Tibial artery (tissue), 4 donors: ENCODE data around the gene SGSM1.

ENCODE experiments used
- DNase-seq, 2 donors: peaks; one replicate each; pipeline ENCODE4 v3.0.0-alpha.2; 2019
- H3K27ac ChIP-seq, 2 donors: fragments of 200-600 bp; sonication (generic) in 1 of 2; 1 replicate in 1 of 2; 2 replicates in 1 of 2; pipeline ENCODE4 v1.5.1; 2018 to 2019; ENCODE audit warnings: mild to moderate bottlenecking in 1 of 2
- H3K27me3 ChIP-seq, 2 donors: fragments of 200-600 bp; sonication (generic) in 1 of 2; one replicate each; pipeline versions ENCODE4 v1.5.1 to v1.6.0; 2016 to 2019
- H3K36me3 ChIP-seq, 3 donors: fragments of 200-600 bp; sonication (generic) in 2 of 3; one replicate each; pipeline ENCODE4 v1.5.1; 2016 to 2019; ENCODE audit warnings: mild to moderate bottlenecking in 2 of 3
- H3K4me1 ChIP-seq, 4 donors: fragments of 200-600 bp; sonication (generic) in 2 of 4; 1 replicate in 3 of 4; 2 replicates in 1 of 4; pipeline ENCODE4 v1.5.1; 2016 to 2019
- H3K4me3 ChIP-seq, 2 donors: fragments of 200-600 bp; sonication (generic) in 1 of 2; 1 replicate in 1 of 2; 2 replicates in 1 of 2; pipeline ENCODE4 v1.5.1; 2018 to 2019; ENCODE audit warnings: mild to moderate bottlenecking in 2 of 2
- H3K9me3 ChIP-seq, 3 donors: fragments of 200-600 bp; sonication (generic) in 1 of 3; one replicate each; pipeline ENCODE4 v1.5.1; 2016 to 2019
- CTCF ChIP-seq, 2 experiments: fragments of 200-600 bp in 1 of 2; fragments of 450-650 bp in 1 of 2; IDR thresholded peaks; one replicate each; pipeline ENCODE4 v1.5.1; 2017 to 2019; ENCODE audit warnings: antibody characterized with exemption in 2 of 2, mild to moderate bottlenecking in 1 of 2, moderate library complexity in 1 of 2
- intact Hi-C: fragments of 100-400 bp; cut with DNase I; formaldehyde crosslinking; loops from one replicate; pipeline ENCODE4 v1.15.0; 2023; ENCODE audit warnings: low total_unique reads

SGSM1 gene

DNA sequence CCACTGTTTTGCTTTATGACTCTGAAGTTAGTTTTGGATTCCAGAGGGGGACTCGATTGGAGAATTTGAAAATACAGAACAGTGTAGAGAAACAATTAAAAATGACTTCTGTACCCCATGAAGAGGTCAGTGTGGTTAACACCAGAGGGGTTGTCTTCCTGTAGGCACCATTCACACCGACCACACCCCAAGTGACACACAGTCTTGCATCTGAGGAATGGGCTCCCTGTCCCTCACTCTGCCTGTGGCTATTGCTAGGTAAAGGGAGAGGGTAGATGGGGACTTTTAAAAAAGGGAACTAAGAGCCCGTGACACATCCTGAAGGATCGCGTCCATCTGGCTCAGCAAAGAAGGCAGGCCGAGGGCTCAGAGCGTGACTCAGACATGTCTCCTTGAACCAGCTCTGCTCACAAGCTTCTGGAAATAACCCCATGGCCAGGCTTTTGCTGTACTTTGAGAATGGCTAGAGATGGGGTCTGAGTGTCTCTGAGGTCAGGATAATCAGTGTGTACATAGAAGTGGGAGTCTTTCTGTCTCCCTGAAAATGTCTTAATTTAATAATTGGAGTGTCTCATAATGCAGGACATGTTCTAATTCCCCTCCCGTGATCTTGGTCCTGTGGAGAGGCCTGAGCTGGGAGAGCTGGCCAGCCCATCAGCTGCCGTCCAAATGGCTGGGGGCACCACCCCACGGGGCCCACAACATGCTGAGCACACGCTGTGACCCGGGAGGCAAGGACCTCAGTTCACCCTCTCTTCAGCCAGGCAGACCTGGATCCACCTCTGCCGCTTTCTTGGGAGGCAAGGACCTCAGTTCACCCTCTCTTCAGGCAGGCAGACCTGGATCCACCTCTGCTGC, 39.3 kb downstream of the SGSM1 start:
- TF ChIP-seq CTCF (IDR thresholded peaks at IDR 0.05): no peak
- Histone ChIP-seq H3K36me3 (peaks cover 0 to 9% (median 0%) of the 10 kb centered on the region in 3 donors), H3K4me1 (peaks cover 0 to 7% (median 2%) of the 10 kb centered on the region in 4 donors), H3K27me3 (no peaks in the 10 kb centered on the region), H3K27ac (peak overlapping the region; percentile 23 to 50), H3K9me3 (no peaks in the 10 kb centered on the region), H3K4me3 (no peak overlapping the region)
- DNase-seq: peak; percentile 75 to 77
- intact Hi-C loops: no loop called here

DNA sequence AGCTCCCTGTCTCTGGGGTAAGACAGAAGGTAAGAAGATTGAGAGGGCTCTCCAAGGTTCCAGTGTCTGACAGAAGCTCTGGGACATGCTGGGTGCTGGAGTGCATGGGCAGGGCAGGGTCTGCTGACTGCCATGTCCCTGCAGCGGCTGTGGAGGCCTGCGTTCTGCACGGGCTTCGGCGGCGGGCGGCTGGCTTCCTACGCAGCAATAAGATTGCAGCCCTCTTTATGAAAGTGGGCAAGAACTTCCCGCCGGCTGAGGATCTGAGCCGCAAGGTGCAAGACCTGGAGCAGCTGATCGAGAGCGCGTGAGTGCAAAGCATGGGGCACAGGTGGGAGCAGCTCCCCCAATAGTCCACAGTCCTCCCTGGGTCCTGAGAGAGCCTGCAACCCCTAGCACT, 41.5 kb downstream of the SGSM1 start:
- intact Hi-C loops: no loop called here
- Histone ChIP-seq H3K4me3 (no peak overlapping the region), H3K27me3 (no peaks in the 10 kb centered on the region), H3K9me3 (no peaks in the 10 kb centered on the region), H3K36me3 (peaks cover 0 to 9% (median 0%) of the 10 kb centered on the region in 3 donors), H3K27ac (no peak overlapping the region), H3K4me1 (peaks cover 0 to 7% (median 2%) of the 10 kb centered on the region in 4 donors)
- no peak for DNase-seq
- TF ChIP-seq CTCF (IDR thresholded peaks at IDR 0.05): no peak

GRCh38 chr22:24848559-24849168, 42.7 kb downstream of the SGSM1 start:
- intact Hi-C loops: no loop called here
- H3K36me3 ChIP-seq: peaks cover 0 to 9% (median 0%) of the 10 kb centered on the region in 3 donors
- no peaks in the 10 kb centered on the region for H3K27me3 ChIP-seq
- TF ChIP-seq CTCF (IDR thresholded peaks at IDR 0.05): no peak
- H3K4me3 ChIP-seq: no peak overlapping the region
- DNase-seq: no peak
- peaks cover 0 to 7% (median 2%) of the 10 kb centered on the region in 4 donors for H3K4me1 ChIP-seq
- H3K9me3 ChIP-seq: no peaks in the 10 kb centered on the region
- H3K27ac ChIP-seq: no peak overlapping the region

DNA sequence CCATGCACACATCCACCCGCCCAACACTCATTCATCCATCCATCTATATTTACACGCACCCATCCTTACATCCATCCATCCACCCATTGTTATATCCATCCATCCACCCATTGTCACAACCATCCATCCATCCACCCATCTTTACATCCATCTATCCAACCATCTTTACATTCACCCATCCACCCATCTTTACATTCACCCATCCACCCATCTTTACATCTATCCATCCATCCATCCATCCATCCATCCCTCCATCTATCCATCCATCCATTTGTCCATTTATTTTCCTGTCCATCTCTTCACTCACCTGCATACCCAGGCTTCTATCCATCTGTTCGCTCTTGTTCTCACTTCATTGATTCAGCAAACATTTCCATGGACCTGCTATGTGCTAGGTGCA, 49.8 kb downstream of the SGSM1 start:
- intact Hi-C loops: no loop called here

GRCh38 chr22:24857576-24857975, 51.6 kb downstream of the SGSM1 start:
- H3K36me3 ChIP-seq: peaks cover 35 to 62% (median 36%) of the 10 kb centered on the region in 3 donors
- H3K4me1 ChIP-seq: no peaks in the 10 kb centered on the region
- no peak overlapping the region for H3K4me3 ChIP-seq
- no peak overlapping the region for H3K27ac ChIP-seq
- no peaks in the 10 kb centered on the region for H3K9me3 ChIP-seq
- TF ChIP-seq CTCF (IDR thresholded peaks at IDR 0.05): no peak
- DNase-seq: no peak
- intact Hi-C loops: no loop called here
- no peaks in the 10 kb centered on the region for H3K27me3 ChIP-seq

More for the DNA sequence above, 49.8 kb downstream of the SGSM1 start:
- H3K27me3 ChIP-seq: no peaks in the 10 kb centered on the region
- H3K4me3 ChIP-seq: no peak overlapping the region
- no peak overlapping the region for H3K27ac ChIP-seq
- H3K9me3 ChIP-seq: no peaks in the 10 kb centered on the region
- DNase-seq: no peak
- TF ChIP-seq CTCF (IDR thresholded peaks at IDR 0.05): no peak
- H3K4me1 ChIP-seq: no peaks in the 10 kb centered on the region
- peaks cover 32 to 53% (median 35%) of the 10 kb centered on the region in 3 donors for H3K36me3 ChIP-seq
